ENCODE measurements around the gene TIMM17A.

GRCh38 chr1:201983380-201983805, 28.1 kb downstream of the TIMM17A start:
- no peak for TF ChIP-seq CTCF (IDR thresholded peaks at IDR 0.05)
- TF ChIP-seq POLR2AphosphoS5 (IDR thresholded peaks at IDR 0.05; ENCODE audit: insufficient read depth in 1 of 2, low read depth in 1 of 2), result no peak
- no peak for TF ChIP-seq POLR2A (IDR thresholded peaks at IDR 0.05)
